Lower leg skin (tissue), 3 donors: ENCODE results near the gene CEP63.

Experiments
- CTCF ChIP-seq, 3 donors: fragments of 450-650 bp; IDR thresholded peaks; one replicate each; pipeline ENCODE4 v1.5.1; 2016; ENCODE audit warnings: antibody characterized with exemption in 3 of 3, mild to moderate bottlenecking in 3 of 3, moderate library complexity in 2 of 3
- POLR2A ChIP-seq, 2 donors: fragments of 450-650 bp; IDR thresholded peaks; one replicate each; pipeline ENCODE4 v1.6.1; 2016 to 2017; ENCODE audit warnings: antibody characterized with exemption in 2 of 2, mild to moderate bottlenecking in 1 of 2, moderate library complexity in 1 of 2

DNA sequence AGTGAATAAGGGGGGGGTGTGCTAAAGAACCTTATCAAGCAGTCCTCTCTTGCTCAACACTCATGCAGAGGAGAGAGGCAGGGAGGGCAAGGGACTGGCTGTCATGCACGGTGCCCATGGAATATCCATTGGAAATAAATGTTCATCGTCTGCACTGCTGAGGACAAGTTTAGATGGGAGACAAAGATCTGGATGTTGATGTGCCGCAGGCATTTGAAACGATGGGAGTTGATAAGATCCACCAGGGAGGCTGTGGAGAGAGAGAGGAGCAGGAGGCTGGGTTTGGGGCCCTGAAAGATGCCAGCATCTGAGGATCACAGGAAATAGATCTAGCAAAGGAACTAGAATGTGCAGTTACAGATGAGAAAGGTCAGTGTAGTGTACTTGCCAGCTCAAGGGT is 76.2 kb downstream of the CEP63 start:
- TF ChIP-seq CTCF (IDR thresholded peaks at IDR 0.05) (no peak), POLR2A (IDR thresholded peaks at IDR 0.05) (no peak)
